GM19467 (cell line): ENCODE results near the gene THSD4.

Experiments
- ATAC-seq: cut with Tn5 transposase; IDR thresholded peaks from one replicate; pipeline ENCODE4 v1.9.1; 2021; ENCODE audit warnings: mild to moderate bottlenecking, moderate library complexity; ENCODE audit not compliant: unreplicated experiment

Gene THSD4

DNA sequence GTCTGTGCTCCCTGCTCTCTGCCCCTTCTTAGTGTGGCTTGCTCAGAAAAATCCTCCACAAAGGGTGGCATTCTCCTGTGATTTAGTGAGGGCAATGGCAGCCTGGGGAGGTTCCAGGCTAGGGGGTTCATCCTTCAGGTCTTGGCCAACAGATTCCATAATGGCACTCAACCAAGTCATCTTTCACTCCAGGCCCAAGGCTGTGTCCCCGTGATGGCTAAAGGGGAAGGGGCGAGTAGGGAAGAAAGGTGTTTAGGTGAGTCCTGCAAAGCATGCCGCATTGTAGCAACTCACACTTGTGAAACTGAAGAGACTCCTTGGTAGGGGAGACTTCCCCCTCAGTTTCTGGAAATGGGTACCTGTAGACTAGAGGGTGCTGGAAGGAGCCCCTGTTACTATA, 105.6 kb downstream of the THSD4 start:
- no peak for ATAC-seq

DNA sequence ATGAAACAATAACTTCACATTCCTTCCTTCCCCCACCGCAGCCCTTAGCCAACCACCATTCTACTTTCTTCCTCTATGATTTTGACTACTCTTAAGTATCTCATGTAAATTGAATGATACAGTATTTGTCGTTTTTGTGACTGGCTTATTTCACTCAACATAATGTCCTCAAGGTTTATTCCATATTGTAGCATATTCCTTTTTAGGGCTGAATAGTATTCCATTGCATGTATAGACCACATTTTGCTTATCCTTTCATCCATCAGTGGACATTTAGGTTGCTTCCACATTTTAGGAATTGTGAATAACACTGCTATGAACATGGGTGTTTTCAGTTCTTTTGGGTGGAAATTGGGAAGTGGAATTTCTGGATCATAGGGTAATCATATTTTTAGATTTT, 106.1 kb downstream of the THSD4 start:
- no peak for ATAC-seq

DNA sequence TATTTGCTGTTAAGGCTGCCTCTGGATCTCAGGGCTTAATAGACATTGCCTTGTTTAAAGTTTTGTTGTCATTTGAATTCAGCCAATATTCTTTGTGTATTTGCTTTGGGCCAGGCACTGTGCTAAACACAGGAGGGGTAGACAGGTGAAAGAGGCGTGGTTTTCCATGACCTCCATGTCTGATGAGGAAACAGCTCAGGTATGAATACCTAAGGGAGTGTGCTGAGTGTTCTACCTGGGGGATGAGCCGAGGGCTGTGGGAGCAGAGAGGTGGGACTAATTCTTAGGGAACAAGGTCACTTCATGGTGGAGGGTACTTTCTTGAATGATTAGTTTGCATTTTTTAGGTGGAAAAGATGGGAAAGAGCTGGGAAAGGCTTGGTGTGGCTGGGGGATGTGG, 108.2 kb downstream of the THSD4 start:
- no peak for ATAC-seq

DNA sequence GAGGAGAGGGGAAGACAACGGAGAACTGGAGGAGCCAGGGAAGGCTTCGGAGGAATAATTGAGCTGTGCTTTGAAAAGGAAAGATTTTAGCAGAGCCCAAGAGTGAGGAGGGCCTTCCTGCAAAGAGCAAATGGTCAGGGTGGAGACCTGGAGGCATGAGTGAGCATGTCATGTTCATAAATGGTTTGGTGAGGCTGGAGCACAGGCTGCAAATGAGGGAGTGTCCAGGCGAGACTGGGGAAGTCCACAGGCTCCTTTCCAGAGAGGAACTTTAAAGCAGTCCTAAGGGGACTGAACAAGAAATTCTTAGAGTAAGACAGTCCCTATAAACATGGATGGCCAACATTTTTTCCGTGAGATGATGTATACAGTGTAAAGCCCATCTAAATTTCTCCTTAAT, 108.8 kb downstream of the THSD4 start:
- ATAC-seq = no peak

DNA sequence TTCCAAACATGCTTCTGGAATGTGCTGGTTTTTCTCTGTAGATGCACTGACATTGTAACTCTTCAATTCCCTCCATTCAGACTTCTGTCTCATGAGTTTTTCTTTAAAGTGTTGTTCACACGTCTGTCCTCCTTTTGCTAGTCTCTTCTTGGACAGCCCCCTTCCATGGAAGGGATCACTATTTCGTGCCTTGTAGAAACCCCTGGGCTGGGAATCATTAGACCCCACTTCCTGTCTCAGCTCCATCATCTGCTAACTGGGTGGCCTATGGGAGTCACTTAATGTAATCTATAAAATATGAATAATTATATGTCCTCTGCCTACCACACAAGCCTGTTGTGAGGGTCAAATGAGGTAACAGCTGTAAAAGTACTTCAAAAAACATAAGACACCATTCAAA, 110.6 kb downstream of the THSD4 start:
- ATAC-seq = no peak

DNA sequence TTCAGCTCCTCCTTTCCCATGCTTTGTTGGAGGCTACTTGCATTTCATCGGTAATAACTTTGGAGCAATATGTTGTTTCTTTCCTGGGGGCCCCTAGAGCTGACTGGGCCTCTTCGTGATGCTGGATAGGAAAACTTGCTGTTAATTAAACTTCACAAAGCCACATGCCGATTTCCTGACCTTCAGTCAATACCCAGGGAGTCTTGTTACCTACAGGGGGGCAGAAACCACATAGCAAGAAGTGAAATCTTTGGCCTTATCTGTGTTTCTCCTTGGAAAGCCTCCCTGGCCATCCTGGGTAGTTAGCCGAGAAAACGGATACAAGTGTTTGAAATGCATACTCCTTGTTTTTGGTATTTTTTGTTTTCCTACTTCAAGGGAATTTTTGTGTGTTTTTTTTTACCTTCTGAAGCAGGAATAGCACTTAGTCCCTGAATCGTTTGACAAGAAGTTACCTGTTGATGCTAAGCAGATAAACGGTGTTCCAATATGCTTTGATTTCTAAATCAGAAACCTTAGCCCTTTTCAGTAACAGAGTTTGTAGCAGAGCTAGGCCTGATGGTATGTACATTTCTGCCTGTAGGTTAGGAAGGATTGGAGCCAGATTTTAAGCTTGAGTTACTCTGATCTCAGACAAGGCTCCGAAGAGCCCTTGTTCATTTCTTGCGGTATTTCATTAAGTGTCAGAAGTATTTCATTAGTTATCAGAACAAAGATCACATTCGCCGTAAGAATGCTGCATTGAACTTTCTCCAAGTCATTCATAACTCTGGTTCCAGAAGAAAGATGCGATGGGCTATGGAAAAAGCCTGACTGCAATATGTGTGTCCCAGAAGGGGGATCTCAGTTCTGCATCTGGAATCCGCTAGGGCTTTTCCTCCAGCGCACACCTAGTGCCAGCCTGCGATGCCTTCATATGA, 111.5 kb downstream of the THSD4 start:
- ATAC-seq = no peak

DNA sequence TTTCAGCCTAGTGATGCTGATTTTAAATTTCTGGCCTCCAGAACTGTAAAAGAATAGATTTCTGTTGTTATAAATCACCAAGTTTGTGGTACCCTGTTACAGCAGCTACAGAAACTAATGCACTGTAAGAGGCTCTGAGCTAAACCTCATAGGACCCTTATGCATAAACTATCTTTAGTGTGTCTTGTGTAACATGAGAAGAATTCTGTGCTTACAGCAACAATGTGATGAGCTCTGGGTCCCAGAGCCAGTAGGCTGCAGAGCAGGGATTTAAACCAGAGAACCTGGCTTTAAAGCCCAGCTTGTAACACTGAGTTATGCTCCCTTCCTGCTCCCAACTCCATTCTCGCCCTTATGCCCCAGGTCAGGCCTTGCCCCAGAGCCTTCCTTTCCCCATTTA, 113.1 kb downstream of the THSD4 start:
- ATAC-seq = no peak

DNA sequence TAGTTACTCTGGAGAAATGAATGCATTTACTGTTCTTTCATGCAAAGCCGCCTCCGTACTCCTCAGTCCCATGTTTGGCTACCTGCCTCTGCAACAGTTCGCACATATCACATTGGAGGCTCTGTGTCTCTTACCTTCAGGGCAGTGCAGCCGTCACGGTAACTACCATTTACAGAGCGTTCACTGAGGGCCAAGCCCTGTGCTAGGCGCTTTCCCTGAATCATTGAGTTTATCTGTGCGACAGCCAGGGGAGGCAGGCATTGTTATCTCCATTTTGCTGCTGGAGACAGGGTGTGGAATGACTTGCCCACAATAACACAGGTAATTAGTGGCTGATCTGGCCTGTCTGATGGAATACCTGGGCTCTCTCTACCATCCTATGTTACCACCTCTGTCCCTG, 115.0 kb downstream of the THSD4 start:
- ATAC-seq = no peak

DNA sequence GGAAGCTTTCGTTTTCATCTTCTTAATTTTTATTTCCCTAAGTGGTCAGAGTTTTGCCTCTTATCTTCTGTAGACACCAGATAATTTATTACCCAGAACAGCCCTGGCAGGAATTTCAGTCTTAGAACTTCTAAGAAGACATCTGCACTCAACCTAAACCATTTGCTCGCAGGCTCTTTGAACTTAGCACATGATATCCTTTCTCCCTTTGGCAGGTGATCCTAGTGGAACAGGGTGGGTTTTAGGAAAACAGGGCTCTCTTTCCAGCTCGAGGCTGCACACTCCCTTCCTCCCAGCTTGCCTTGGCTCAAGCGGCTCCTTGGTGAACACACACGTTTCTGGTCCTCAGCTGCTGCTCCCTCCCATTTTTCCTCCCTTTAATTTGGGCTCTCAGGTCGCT, 116.5 kb downstream of the THSD4 start:
- ATAC-seq = no peak

DNA sequence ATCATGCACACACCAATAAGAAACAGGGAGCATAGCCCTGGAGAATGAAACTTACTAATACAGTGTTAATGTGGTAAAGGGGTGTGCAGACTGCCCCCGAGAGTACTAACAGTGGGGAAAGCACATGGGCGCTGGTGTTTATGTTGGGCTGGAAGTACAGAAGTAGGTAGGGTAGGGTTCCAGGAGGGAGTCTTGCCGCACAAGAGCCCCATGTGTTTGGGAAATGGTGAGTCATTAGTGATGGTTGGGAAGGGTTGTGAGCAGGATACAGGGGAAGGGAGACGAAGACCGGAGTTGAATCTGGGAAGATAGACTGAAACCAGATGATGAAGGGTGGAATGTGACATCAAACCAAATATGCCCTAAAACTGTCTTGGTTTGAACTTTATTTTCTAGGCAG, 117.1 kb downstream of the THSD4 start:
- no peak for ATAC-seq

DNA sequence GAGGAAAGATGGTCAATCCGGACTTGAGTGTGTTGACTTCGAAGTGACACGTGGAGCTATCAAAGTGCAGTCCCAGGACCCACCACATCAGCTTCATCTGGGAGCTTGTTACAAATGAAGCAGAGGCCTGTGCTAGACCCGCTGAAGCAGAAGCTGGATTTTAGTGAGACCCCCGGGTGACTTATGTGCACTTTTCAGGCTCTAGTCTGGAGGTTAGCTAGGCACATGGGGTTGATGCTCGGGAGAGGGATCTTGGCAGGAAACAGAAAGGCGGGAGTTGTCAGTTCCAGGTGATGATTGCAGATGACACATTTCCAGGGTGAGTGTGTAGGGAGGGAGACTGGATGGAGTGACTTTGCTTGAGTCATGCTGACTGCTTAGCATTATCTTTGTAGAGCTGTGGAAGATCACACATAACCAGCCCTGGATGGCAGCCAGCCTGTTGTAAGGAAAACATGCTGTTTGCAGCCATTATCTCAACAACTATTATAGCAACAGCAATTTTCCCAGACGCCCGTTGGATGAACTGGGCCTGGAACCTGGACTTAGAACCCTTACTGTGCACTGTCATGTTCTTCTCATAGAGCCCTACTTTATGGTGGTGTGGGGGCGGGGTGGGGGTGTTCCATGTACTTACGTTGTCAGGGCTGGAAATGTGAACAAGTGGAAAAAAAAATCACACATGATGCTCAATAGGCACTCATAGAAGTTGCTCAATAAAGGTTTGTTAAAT, 122.4 kb downstream of the THSD4 start:
- no peak for ATAC-seq

DNA sequence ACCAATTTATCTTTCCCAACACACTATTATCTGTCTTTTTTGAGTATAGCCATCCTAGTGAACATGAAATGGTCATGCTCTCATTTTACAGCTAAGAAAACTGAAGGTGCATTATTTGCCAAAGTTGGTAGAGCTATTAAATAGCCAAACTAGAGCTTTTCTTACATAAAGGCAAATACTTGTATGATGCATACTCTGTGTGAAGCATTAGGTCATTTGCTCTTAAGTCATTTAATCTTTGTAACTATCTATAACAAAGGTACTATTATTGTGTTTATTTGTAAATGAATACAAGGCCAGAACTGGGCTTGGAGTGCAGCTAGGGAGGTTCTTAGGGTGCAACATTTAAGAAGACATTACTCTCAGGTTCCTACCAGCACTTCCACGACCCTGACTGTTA, 123.7 kb downstream of the THSD4 start:
- no peak for ATAC-seq

DNA sequence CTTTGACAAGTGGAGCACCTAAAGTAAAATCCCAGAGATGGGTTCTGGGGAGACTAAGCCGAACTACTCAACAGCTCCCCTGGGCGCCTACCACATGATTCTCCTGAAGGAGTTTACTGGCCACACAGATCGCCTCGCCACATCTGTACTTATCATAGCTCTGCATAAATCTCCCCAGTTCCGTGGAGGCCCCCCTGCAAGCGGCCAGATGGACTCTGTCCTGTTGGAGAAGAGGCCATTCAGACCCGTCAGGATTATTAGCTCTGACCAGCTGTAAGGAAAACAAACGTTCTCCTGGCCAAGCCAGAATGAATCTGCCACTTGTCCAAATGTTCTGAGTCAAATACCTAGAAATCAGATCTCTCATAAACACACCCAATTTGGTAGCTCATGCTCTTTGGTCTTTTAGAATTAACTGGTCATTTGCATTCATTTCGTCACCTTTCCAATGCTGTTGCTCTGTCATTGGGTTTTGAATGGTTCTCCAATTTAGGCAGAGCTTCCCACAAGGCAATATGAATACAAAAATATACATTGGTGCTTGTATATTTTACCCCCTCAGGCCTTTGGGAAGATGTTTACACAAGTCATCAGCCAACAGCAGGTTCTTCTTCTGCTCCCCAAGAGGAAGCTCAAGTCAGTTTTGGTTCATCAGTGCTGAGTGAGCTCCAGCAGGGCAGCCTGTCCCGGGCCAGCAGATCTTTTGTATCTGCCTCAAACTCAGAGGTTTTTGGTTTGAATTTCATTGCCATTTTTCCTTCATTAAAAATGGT, 124.5 kb downstream of the THSD4 start:
- no peak for ATAC-seq

DNA sequence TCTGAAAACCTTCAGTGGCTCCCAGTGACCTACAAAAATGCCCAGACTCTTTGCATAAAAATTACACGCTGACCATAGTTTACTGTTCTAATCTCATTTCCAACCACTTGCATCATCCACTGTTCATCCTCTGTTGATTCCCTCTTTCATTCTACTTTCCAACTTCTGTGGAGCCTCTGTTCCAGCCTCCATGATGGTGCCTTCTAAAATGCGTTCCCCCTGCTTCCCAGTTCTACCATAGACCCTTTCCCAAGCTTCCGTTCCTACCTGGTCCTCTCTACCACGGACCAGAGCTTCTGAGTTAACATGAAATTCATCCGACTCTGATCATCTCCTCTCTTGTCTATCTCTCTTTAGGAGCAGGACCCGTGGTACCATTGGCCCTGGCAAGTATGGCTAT, 127.0 kb downstream of the THSD4 start:
- no peak for ATAC-seq

DNA sequence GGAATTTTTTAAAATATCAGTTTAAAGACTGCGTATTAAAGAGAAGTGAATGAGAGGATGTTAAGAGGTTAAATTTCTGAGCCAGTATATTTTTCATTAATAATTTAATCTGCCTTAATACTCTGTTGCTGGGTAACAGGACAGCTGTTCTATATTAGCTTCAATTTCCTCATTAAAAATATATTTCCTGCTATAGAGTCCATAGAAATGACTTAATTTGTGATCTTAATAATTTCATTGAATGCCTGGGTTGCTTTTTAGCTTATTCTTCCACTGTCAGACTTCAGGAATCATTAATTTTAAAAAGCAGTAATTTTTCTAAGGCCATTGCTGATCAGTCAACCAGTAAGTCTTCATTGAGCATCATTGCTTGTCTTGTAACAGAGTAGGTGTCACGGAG, 129.0 kb downstream of the THSD4 start:
- ATAC-seq = no peak

DNA sequence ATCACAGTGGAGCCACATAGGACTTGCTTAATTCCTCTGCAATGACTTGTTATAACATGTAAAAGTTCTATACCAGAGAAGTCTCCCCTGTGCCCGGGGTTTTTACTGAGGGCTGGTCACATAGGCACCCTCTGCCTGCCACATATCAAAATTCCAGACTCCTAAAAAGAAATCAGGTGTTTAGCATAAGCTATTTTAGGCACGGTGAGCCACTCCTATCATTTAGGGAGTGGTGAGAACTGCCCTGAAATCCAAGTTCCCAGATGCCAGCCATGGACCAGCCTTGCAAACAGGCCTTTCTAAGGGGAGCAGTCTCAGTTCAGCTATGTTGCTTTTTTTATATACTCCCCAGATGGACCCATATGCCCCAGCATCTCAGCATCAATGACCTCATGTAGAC, 130.3 kb downstream of the THSD4 start:
- ATAC-seq = no peak

DNA sequence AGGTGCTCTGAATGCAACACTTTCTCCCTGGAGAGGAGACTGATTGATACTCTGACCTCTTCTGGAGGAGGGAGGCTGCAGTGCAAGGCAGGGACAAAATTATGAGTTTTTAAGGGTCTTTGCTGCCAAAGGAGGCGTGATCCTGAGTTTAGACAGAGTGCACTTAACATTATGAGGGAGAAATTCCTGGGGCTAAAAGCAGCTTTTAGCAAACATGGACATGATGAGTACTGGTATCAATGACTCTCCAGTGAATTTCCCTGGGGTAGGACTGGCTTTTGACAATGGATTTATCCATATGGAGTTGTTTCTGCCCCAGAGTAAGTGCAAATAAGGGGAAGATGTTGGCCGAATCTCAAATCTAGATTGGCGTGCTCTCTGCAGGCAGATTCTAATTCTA, 133.1 kb downstream of the THSD4 start:
- no peak for ATAC-seq

DNA sequence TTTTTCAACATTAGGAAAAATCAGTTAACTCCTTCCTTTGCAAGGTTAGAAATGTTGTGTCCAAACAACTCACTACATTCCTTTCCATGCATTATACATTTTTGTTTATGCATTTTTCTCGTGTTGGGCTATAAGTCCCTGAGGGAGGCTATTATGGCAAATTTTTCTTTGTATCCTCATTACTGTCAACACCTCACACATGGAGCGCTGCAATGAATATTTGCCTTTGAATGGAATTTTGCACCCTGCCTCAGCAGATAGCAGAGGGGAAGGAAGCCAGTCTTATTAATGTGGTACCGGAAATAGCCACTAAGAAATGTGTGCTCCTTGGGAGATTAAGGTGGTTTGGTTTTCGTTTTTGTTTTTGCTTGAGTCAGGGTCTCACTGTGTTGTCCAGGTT, 134.7 kb downstream of the THSD4 start:
- ATAC-seq = no peak

DNA sequence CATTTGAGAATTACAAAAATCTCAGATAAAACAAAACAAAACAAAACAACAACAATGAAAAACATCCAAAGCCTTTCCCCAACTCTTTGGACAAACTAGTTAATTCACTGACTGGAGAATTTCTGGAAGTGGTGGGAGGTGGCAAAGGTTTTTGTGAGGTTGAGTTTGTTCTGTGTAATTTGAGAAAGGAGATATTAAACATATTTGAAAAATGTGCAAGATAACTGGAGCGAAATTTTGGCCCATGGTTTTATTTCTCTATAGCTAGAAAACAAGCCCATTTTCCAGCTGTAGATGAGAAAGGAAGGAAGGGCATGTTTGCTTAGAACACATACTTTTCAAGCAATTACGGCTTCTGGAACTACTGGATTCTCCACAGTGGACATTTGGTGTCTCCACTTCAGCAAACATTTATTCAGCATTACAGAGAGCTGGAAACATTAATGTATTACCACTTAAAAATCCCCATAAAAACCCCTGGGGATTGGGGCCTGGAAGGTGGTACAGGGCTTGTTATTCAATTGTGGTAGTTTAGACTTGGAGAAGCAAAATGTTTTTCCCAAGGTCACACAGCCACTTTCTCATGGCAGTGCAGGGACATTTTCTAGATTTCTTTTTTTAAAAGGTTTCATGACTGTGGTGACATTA, 135.8 kb downstream of the THSD4 start:
- no peak for ATAC-seq

DNA sequence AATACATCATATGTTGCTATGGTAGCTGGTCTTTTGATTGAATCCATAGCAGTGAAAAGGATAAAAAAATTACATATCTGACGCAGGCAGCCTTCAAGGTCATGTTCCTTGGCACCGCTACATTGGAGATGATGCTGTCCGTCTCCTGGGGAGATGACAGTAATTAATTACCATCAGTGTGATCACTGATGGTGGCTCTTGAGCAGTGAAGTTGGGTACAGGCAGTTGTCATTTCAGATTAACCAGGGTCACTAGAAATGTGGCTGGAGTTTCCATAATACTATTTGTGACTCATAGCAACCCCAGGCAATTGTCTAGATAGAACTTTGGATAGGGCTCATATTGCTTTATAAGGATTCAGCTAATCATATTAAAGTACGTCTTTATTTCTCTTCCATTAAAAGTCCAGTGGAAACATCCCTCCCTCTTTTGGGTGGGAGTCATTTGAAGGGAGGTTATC, 136.3 kb downstream of the THSD4 start:
- no peak for ATAC-seq
